Activated naive CD8-positive, alpha-beta T cell treated with anti-CD3 and anti-CD28 coated beads, Interleukin-2, amount 10 ng/mL, durations not matched to agents 7 days and 5 days (primary cell): ENCODE data around the gene TMEM117. TPM values are rescaled to one million over a fixed set of nuclear protein-coding genes. Genes with fewer than 3 reads are reported as not detected.

Experiments
- ATAC-seq: fragments of 150-1000 bp; cut with Tn5 transposase; one replicate; pipeline ENCODE4 v1.10.0; 2021; ENCODE audit warnings: low read depth, moderate library complexity
- POLR2A ChIA-PET: fragments of 350-600 bp; sonication (Branson Sonifier 250); formaldehyde crosslinking; loops from one replicate; lab custom pipeline; 2021; ENCODE audit warnings: antibody characterized with exemption; lab: Charles Lee
- DNase-seq: peaks from one replicate; pipeline ENCODE4 v3.0.0; 2021
- H3K27ac Mint-ChIP-seq: one replicate; pipeline ENCODE4 v1.8.0; 2022; ENCODE audit warnings: mild to moderate bottlenecking, mixed read lengths
- H3K27me3 Mint-ChIP-seq: one replicate; pipeline ENCODE4 v1.8.0; 2022; ENCODE audit warnings: mild to moderate bottlenecking, moderate library complexity, mixed read lengths
- H3K36me3 Mint-ChIP-seq: one replicate; pipeline ENCODE4 v1.8.0; 2021; ENCODE audit warnings: mild to moderate bottlenecking, mixed read lengths
- H3K4me1 Mint-ChIP-seq: one replicate; pipeline ENCODE4 v1.8.0; 2021; ENCODE audit warnings: mixed read lengths
- H3K4me3 Mint-ChIP-seq: one replicate; pipeline ENCODE4 v1.8.0; 2022; ENCODE audit warnings: mild to moderate bottlenecking, moderate library complexity, mixed read lengths
- H3K9me3 Mint-ChIP-seq: one replicate; pipeline ENCODE4 v1.8.0; 2021; ENCODE audit warnings: mixed read lengths
- total RNA-seq, 2 experiments: library from RNA; stranded (reverse); gene quantifications; one replicate each; pipeline ENCODE4 v1.2.3, GENCODE V29; 2021

TMEM117 gene
- total RNA-seq, 2 experiments from 2014 or later, result 0.58 to 1.0 TPM

DNA sequence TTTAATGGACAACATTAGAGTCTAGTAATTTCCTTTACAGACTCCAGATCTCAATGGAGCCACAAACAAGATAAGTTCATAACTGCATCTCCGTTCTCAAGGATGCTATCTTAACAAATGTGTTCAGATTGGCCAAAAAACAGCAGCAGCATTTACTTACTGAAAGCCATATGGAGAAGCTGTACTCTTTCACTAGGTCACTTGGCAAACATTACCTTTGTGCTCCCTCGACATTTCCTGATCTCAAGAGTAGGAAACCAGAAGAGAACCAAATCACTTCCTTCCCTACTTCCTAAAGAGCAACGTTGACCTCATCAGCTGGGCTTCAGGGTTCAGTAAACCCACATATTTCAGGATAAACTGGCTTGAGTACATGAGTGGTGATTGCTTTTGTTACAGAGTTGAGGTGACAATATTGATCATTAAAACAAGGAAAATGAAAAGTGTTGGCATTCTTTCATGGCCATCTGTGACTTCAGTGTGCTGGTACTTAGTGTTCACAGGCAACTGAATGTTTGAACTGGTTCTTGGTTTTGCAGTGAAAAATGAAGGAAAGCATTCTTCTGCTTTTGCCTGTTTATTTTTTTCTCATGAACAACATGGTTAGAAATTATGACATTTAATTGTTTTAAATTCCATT, 449.6 kb downstream of the TMEM117 start:
- peak overlapping the region; percentile 25 for H3K4me3 Mint-ChIP-seq
- no peaks in the 10 kb centered on the region for H3K9me3 Mint-ChIP-seq
- no peaks in the 10 kb centered on the region for H3K36me3 Mint-ChIP-seq
- ATAC-seq, result no peak
- H3K4me1 Mint-ChIP-seq, result peaks cover 16% of the 10 kb centered on the region
- POLR2A ChIA-PET, result no interaction called here
- no peak for DNase-seq
- no peak overlapping the region for H3K27ac Mint-ChIP-seq
- no peaks in the 10 kb centered on the region for H3K27me3 Mint-ChIP-seq

DNA sequence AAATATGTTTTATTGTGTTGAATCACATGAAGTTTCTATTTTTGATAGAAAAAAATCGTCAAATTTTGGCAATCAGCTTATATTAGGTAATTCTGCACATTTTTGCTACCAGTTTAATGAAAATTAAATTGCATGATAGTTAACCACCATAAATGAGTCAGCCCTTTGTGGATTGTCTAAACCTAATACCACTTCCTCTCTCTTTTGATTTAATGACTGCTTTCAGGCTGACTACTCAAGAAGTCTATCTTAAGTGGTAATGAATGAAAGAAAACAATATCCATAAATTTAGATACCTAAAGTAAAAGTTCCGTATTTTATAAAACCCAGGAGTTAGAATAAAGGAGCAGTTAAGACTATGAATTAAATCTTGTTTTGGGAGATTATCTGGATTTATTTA, 450.5 kb downstream of the TMEM117 start:
- POLR2A ChIA-PET, result no interaction called here
- DNase-seq (no peak), ATAC-seq (peak; percentile 91)
- H3K4me3 Mint-ChIP-seq, result peak overlapping the region; percentile 30
- no peaks in the 10 kb centered on the region for H3K9me3 Mint-ChIP-seq
- no peaks in the 10 kb centered on the region for H3K27me3 Mint-ChIP-seq
- H3K36me3 Mint-ChIP-seq, result no peaks in the 10 kb centered on the region
- H3K4me1 Mint-ChIP-seq, result peaks cover 16% of the 10 kb centered on the region
- no peak overlapping the region for H3K27ac Mint-ChIP-seq

DNA sequence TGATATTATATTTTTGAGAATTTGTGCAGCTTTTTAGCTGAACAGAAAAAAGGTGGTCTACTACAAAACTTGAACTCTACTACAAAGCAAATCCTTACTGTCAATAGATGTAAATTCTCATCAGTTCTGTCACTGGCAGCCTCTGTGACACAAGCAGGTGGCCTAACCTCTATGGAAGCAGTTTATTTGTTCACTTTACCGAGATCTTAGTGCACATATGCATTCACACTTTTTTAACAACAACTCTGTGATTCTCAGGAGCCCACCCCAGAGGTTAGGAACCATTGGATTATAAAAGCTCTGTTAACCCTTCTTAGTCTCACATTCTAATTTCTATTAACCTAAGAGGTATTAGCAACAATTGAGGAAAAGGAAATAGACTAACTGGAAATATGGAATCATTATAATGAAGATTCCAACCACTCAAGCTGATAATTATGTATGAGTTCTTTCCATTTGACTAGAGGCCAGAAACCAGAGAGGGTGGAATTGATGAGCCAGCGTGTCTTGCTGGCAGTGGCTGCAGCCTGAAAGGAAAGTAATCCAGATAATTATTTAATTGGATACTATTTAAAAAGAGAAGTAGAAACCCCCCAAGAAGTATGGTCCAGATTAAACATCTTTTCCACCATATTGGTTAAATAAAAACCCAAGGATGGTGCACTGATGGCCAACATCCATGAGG, 451.1 kb downstream of the TMEM117 start:
- POLR2A ChIA-PET, result no interaction called here
- H3K36me3 Mint-ChIP-seq, result no peaks in the 10 kb centered on the region
- no peaks in the 10 kb centered on the region for H3K27me3 Mint-ChIP-seq
- H3K27ac Mint-ChIP-seq, result no peak overlapping the region
- DNase-seq (no peak), ATAC-seq (no peak)
- H3K4me1 Mint-ChIP-seq, result peaks cover 16% of the 10 kb centered on the region
- H3K4me3 Mint-ChIP-seq, result no peak overlapping the region
- H3K9me3 Mint-ChIP-seq, result no peaks in the 10 kb centered on the region

DNA sequence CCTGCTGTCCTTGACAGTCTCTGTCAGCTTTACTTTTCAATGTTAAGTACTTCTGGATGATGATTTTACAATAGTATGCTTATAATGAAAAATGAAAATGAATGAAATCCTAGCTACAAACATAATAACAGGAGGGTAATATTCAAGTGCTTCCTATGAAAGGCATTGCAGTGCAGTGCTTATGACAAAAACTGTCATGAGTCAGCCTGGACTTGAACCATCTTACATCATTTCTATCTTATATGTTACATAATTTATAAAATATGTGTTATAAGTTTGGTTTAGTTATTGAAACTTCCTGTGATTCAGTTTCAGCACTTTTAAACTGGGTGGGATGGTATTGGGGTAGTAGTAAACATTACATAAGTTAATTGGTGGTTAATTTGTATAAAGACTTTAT, 451.7 kb downstream of the TMEM117 start:
- POLR2A ChIA-PET, result no interaction called here
- Mint-ChIP-seq H3K4me1 (peaks cover 16% of the 10 kb centered on the region), H3K9me3 (no peaks in the 10 kb centered on the region), H3K4me3 (no peak overlapping the region), H3K27ac (no peak overlapping the region), H3K27me3 (no peaks in the 10 kb centered on the region), H3K36me3 (no peaks in the 10 kb centered on the region)
- DNase-seq (no peak), ATAC-seq (no peak)

DNA sequence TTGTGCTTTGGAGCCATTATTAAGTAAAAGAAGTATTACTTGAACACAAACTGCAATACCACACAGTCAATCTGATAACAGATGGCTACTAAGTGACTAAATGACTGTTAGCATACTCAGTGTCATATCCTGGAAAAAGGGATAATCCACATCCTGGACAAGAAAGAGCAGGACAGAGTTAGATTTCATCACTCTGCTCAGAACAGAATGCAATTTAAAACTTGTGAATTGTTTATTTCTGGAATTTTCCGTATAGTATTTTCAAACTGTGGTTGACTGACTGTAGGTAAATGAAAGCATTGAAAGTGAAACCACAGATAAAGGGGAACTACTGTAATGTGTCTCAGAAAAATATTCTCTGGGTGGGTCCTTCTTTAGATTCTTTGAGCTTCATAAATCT, 458.8 kb downstream of the TMEM117 start:
- no peak for ATAC-seq
- POLR2A ChIA-PET, result no interaction called here
- H3K4me1 Mint-ChIP-seq, result peaks cover 3% of the 10 kb centered on the region
- no peak overlapping the region for H3K4me3 Mint-ChIP-seq
- peaks cover 10% of the 10 kb centered on the region for H3K36me3 Mint-ChIP-seq
- DNase-seq, result no peak
- peaks cover 5% of the 10 kb centered on the region for H3K9me3 Mint-ChIP-seq
- H3K27ac Mint-ChIP-seq, result no peak overlapping the region
- H3K27me3 Mint-ChIP-seq, result peaks cover 9% of the 10 kb centered on the region

DNA sequence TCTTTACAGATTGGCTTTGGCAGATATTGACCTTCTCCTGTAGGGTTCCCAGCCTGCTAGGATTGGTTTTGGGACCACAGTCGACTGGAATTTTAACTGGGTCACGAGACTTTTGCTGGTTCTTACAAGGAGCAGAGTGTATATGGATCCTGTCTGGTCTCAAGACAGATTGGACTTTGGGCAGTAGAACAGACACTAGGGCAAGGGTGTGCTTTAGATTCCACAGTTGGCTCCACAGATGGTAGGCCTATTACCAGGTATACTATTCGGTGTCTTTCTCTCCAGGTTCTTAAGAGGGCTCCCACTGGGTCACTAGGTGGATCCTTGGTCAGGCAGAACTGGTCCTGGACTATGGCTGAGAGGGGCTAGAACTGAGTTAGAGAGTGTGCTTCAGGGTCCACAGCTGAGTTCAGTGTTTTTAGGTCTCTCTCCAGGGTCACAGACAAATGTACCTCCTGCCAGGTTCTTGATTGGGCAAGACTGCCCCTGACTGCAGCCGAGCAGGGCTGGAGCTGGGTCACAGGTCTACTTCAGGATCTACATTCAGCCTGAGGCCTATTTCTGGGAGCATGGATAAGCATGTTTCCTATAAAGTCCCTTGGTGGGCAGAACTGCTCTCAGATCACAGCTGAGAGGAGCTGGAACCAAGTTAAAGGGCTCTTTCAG, 460.2 kb downstream of the TMEM117 start:
- no peak for ATAC-seq
- peaks cover 9% of the 10 kb centered on the region for H3K27me3 Mint-ChIP-seq

DNA sequence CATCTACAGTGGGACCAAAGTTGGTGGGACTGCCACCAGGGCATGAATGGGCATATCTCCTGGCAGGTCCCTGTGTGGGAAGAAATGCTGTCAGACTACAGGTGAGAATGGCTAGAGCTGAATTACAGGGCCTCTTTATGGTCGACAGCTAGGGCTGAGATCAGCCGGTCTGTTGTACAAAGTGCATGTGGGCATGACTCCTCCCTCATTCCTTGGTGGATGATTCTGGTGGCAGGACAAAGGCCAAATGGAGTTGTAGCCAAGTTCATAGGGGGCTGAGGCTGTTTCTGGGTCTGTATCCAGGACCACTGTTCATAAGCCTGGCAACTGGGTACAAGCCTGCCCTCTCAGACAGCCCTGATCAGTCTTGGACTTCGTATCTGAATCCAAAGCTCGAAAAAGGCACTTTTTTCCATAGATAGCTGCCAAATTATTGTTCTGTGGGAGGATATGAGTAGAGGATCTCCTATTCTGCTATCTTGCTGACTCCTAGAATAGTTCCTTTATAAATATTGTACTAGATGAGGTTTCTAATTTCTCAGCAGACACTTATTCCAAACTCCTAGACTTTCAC, 460.8 kb downstream of the TMEM117 start:
- ATAC-seq (no peak), DNase-seq (no peak)
- Mint-ChIP-seq H3K4me3 (no peak overlapping the region), H3K36me3 (peaks cover 10% of the 10 kb centered on the region), H3K4me1 (peaks cover 3% of the 10 kb centered on the region), H3K9me3 (peaks cover 5% of the 10 kb centered on the region), H3K27me3 (peaks cover 9% of the 10 kb centered on the region), H3K27ac (no peak overlapping the region)
- POLR2A ChIA-PET, result no interaction called here

More for the DNA sequence above, 460.2 kb downstream of the TMEM117 start:
- Mint-ChIP-seq H3K4me1 (peaks cover 3% of the 10 kb centered on the region), H3K27ac (no peak overlapping the region), H3K4me3 (no peak overlapping the region), H3K9me3 (peaks cover 5% of the 10 kb centered on the region), H3K36me3 (peaks cover 10% of the 10 kb centered on the region)
- POLR2A ChIA-PET, result no interaction called here
- no peak for DNase-seq

DNA sequence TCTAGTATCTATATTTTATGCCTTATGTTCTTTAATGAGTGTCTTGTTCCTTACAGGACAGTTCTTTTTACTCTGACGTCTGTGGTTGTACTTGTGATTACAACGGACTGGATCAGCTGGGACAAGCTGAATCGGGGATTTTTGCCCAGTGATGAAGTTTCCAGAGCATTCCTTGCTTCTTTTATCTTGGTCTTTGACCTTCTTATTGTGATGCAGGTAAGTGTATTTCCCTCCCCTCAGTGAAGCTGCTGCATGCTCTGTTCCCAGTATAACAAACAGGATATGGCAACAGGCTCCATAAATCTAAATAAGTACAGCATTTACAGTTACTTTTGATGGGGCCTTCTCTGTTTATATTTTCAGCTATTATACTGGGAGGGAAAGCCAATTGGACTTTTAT, 463.6 kb downstream of the TMEM117 start:
- Mint-ChIP-seq H3K9me3 (peaks cover 9% of the 10 kb centered on the region), H3K27me3 (peaks cover 2% of the 10 kb centered on the region), H3K27ac (no peak overlapping the region), H3K4me1 (peaks cover 3% of the 10 kb centered on the region), H3K36me3 (peaks cover 10% of the 10 kb centered on the region), H3K4me3 (no peak overlapping the region)
- POLR2A ChIA-PET, result no interaction called here
- ATAC-seq (no peak), DNase-seq (no peak)

DNA sequence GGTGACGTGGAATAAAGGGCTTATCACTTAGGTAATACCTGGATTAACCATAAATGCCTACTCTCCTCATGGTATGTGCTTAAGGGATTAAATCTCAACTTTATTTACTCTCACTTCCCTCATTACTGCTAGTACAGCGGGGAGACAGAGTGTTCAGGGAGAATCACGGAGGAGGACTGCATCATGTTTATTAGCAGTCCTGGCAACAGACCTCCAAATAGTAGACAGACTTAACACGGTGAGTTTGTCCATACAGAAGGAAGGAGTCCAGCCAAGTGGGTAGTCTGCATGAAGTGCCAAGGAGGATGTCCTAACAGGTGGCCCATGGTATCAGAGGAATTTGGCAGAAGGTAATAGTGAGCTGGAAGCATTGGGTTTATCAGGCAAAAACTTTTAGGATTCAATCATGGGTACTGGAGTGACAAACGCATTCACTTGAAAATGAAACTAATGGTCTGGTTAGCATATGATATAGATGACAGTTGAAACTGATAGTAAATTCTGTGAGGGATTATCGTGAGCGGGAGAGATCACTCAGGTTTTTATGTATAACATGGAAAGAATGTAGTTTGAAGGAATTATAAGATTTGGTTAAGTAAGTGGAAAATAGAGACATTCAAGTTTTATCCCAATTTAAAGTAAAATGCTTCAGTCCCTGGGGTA, 471.8 kb downstream of the TMEM117 start:
- ATAC-seq (no peak), DNase-seq (no peak)
- no peak overlapping the region for H3K27ac Mint-ChIP-seq
- POLR2A ChIA-PET, result no interaction called here
- H3K4me3 Mint-ChIP-seq, result no peak overlapping the region
- H3K36me3 Mint-ChIP-seq, result peaks cover 1% of the 10 kb centered on the region
- H3K9me3 Mint-ChIP-seq, result peaks cover 2% of the 10 kb centered on the region
- H3K4me1 Mint-ChIP-seq, result no peaks in the 10 kb centered on the region
- H3K27me3 Mint-ChIP-seq, result no peaks in the 10 kb centered on the region

DNA sequence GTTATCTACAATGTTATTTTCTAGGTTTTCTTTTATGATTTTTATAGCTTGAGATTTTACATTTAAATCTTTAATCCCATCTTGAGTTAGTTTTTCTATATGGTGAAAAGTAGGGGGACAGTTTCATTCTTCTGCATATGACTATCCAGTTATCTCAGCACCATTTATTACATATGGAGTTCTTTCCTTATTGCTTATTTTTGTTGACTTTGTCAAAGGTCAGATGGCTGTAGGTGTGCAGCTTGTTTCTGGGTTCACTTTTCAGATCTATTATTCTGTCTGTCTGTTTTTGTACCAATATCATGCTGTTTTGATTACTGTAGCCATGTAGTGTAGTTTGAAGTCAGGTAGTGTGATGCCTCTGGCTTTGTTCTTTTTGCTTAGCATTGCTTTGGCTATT, 477.3 kb downstream of the TMEM117 start:
- Mint-ChIP-seq H3K4me1 (peaks cover 2% of the 10 kb centered on the region), H3K27ac (no peak overlapping the region), H3K4me3 (no peak overlapping the region), H3K9me3 (no peaks in the 10 kb centered on the region), H3K36me3 (no peaks in the 10 kb centered on the region), H3K27me3 (no peaks in the 10 kb centered on the region)
- POLR2A ChIA-PET, result no interaction called here
- ATAC-seq, result no peak
- no peak for DNase-seq

DNA sequence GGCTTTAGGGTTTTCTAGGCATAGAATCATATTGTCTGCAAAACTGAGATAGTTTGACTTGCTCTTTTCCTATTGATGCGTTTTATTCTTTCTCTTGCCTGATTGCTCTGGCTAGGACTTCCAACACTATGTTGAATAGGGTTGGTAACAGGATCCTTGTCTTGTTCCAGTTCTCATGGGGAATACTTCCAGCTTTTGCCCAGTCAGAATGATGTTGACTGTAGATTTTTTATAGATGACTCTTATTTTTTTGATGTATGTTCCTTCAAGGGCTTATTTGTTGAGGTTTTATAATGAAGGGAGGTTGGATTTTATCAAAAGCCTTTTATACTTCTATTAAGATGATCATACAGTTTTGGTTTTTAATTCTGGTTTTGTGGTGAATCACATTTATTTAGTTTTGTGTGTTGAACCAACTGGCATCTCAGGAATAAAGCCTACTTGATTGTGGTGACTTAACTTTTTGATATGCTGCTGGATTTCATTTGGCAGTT, 478.2 kb downstream of the TMEM117 start:
- no peak overlapping the region for H3K4me3 Mint-ChIP-seq
- DNase-seq, result no peak
- ATAC-seq, result no peak
- H3K27me3 Mint-ChIP-seq, result no peaks in the 10 kb centered on the region
- no peak overlapping the region for H3K27ac Mint-ChIP-seq
- peaks cover 2% of the 10 kb centered on the region for H3K4me1 Mint-ChIP-seq
- no peaks in the 10 kb centered on the region for H3K36me3 Mint-ChIP-seq
- POLR2A ChIA-PET, result no interaction called here
- H3K9me3 Mint-ChIP-seq, result no peaks in the 10 kb centered on the region

DNA sequence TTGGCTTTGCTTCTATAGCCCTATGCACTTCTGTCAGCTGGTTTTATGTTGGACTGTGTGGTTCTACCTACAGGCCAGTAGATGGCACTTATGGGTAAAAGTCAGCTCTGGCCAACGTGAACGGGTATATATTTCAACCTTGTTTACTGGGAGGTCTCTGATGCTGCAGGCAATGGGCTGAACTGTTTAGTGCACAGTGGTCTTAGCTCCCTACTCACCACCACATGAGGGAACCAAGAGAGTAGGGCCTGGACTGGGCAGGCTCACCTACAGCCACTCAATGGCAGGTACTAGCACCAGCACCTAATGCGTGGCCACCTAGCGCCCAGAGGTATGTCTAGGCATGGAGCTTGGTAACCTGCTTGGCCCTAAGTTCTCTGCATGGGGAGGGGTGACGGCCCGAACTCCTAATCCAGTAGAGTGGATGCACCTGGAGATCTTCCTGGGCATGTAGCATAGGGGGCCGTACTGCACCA, 481.8 kb downstream of the TMEM117 start:
- ATAC-seq (peak; percentile 72), DNase-seq (no peak)
- POLR2A ChIA-PET, result no interaction called here
- Mint-ChIP-seq H3K4me3 (no peak overlapping the region), H3K4me1 (peaks cover 2% of the 10 kb centered on the region), H3K27me3 (no peaks in the 10 kb centered on the region), H3K36me3 (no peaks in the 10 kb centered on the region), H3K27ac (no peak overlapping the region), H3K9me3 (no peaks in the 10 kb centered on the region)

DNA sequence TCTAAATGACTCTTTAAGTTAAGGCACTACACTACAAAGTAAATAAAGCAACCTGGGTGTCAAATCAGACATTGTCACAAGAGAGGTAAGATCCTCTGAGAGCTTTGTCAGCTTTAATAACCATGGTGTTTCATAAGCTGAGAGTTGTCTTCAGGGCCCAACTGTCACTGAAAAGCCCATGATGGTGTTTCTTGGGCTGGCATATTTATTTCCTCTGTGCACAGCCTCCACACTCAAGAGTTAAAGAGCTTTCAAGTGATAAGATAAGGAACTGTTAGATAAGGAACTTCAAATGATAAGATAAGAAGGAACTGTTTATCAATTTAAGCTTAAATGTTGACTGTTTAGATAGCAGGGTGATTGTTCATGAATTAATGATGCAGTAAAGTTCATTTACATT, 495.4 kb downstream of the TMEM117 start:
- Mint-ChIP-seq H3K4me3 (no peak overlapping the region), H3K9me3 (peaks cover 10% of the 10 kb centered on the region), H3K4me1 (no peaks in the 10 kb centered on the region), H3K36me3 (peaks cover 2% of the 10 kb centered on the region), H3K27ac (no peak overlapping the region), H3K27me3 (no peaks in the 10 kb centered on the region)
- DNase-seq, result no peak
- POLR2A ChIA-PET, result no interaction called here
- no peak for ATAC-seq
